NCI-H1436 (cell line): ENCODE measurements around the gene PCP2.

Source experiments
- DNase-seq: peaks from one replicate; lab custom pipeline; 2025; lab: John Stamatoyannopoulos, UW

Gene PCP2

DNA sequence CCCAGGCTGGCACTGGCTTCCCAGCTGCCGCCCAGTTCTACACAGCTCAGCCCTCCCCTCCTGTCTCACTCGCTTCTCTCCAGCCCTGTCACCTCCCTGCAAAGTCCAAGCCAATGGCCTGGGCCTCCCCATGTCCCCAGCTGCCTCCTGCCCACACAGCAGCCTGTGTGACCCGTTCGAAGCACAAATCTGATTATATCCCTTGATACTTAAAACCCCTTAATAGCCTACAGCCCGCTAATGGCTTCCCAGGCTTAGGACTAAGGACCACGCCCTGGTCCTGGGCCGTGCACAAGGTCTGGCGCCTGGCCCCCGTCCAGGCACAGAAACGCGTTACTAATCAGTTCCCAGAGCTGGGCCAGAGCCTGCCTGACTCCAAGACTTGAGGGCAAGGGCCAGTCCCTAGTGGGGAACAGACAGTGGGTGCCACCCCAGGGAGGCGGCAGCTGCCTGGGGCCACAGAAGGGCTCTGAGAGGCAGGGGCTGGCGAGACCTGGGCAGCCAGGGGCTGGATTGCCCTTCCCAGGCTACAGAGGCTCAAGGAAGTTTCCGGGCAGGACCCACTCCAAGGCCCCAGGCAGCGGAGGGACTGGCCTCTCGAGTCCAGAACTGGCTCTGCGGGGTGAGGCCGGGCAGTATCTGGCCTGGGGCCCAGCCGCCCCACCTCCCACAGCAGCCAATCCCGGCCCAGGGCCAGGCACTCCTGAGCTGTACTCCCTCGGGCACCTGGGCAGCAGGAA, 14.6 kb downstream of the PCP2 start:
- no peak for DNase-seq

DNA sequence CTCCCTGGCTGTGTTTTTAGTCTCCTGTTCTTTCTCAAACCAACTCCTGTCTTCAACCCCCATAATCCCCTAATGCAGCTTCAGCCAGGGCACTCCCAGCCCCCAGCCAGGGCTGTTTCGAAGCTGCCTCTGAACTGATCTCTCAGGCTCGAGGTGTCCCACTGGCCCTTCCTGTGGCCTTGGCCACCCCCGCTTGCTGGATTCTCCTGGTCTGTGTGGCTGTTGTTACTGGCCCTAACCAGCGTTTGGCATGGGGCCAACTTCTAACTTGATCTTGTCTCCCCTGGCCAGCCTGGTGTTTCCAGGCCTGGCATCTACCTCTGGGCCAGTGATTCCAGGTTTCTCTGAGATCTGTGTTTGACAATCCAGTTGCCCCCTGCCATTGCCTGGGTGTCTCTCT, 15.2 kb downstream of the PCP2 start:
- no peak for DNase-seq

DNA sequence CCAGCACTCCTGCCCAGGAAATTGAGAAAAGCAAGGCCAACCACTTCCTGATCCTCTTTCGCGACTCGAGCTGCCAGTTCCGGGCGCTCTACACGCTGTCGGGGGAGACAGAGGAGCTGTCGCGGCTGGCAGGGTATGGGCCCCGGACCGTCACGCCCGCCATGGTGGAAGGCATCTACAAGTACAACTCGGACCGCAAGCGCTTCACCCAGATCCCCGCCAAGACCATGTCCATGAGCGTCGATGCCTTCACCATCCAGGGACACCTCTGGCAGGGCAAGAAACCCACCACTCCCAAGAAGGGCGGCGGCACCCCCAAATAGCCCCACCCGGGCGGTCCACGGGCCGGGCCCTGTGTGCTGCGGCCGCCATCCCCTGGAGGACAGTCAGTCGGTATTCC, 15.8 kb downstream of the PCP2 start:
- no peak for DNase-seq

DNA sequence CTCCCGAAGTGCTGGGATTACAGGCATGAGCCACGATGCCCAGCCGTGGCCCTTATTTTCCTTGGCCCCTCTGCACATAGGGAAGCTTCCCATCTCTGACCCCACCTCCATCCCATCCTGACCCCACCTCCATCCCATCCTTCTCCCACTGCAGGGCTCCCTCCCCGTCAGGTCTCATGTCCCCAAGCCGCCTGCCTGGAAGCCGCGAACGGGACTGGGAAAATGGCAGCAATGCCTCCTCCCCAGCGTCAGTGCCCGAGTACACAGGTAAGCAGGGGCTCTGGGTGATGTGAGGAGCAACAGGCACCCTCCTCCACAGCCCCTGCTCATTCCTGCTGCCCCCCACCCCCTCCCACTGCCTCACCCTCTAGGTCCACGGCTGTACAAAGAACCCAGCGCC, 16.3 kb downstream of the PCP2 start:
- no peak for DNase-seq

DNA sequence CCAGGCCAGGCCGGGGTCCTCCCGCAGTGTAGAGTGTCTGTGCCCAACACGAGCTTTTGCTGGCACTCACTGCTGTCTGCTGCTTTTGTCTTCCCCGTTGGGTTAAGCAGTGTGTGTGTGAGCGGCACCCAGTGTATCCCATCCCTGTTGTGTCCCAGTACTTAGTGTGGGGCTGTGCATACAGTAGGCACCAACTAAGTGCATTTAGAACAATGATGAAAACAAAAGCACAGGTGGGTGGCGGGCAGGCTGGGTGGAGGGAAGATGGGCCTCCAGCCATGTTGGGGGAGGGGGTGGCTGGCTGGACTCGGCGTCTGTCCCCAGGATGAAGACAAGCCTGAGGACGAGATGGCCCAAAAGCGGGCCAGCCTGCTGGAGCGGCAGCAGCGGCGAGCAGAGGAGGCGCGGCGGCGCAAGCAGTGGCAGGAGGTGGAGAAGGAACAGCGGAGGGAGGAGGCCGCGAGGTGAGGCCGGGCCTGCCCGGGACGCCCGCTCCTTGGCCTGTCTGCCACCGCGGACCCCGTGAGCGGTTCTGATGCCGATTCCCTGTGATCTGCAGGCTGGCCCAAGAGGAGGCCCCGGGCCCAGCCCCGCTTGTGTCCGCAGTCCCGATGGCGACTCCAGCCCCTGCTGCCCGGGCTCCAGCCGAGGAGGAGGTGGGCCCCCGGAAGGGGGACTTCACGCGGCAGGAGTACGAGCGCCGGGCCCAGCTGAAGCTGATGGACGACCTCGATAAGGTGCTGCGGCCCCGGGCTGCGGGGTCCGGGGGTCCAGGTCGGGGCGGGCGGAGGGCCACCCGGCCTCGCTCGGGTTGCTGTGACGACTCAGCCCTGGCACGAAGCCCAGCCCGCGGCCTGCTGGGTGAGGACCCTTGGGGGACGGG, 18.4 kb downstream of the PCP2 start:
- DNase-seq, result no peak

DNA sequence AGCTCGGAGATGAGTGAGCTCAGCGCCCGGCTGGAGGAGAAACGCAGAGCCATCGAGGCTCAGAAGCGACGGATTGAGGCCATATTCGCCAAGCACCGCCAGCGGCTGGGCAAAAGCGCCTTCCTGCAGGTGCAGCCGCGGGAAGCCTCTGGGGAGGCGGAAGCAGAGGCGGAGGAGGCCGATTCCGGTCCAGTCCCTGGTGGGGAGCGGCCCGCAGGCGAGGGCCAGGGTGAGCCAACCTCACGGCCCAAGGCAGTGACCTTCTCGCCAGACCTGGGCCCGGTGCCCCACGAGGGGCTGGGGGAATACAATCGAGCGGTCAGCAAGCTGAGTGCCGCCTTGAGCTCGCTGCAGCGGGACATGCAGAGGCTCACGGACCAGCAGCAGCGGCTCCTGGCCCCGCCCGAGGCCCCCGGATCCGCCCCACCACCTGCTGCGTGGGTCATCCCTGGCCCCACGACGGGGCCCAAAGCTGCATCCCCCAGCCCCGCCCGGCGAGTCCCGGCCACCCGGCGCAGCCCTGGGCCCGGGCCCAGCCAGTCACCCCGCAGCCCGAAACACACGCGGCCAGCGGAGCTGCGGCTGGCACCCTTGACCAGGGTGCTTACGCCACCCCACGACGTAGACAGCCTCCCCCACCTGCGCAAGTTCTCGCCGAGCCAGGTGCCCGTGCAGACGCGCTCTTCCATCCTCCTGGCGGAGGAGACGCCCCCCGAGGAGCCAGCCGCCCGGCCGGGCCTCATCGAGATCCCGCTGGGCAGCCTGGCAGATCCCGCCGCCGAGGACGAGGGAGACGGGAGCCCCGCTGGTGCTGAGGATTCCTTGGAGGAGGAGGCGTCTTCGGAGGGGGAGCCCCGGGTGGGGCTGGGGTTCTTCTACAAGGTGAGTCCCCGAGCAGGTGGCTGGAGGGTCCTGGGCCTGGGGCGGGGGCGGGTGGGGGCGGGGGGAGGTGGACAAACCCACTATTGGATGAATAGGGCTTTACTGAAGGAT, 20.9 kb downstream of the PCP2 start:
- DNase-seq, result no peak

DNA sequence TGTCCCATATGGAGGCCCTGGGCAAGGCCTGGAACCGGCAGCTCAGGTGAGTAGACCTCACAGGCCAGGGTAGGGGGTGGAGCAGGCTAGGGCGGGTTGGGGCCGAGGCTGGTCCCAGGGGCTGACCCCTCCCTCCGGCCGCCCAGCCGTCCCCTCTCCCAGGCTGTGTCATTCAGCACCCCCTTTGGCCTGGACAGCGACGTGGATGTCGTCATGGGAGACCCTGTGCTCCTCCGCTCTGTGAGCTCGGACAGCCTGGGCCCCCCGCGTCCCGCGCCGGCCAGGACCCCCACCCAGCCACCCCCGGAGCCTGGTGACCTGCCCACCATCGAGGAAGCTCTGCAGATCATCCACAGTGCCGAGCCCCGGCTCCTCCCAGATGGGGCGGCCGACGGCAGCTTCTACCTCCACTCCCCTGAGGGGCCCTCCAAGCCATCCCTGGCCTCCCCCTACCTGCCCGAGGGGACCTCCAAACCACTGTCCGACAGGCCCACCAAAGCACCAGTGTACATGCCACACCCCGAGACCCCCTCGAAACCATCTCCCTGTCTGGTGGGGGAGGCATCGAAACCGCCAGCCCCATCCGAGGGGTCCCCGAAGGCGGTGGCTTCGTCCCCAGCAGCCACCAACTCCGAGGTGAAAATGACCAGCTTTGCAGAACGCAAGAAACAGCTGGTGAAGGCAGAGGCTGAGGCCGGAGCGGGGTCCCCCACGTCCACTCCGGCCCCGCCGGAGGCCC, 21.8 kb downstream of the PCP2 start:
- no peak for DNase-seq

DNA sequence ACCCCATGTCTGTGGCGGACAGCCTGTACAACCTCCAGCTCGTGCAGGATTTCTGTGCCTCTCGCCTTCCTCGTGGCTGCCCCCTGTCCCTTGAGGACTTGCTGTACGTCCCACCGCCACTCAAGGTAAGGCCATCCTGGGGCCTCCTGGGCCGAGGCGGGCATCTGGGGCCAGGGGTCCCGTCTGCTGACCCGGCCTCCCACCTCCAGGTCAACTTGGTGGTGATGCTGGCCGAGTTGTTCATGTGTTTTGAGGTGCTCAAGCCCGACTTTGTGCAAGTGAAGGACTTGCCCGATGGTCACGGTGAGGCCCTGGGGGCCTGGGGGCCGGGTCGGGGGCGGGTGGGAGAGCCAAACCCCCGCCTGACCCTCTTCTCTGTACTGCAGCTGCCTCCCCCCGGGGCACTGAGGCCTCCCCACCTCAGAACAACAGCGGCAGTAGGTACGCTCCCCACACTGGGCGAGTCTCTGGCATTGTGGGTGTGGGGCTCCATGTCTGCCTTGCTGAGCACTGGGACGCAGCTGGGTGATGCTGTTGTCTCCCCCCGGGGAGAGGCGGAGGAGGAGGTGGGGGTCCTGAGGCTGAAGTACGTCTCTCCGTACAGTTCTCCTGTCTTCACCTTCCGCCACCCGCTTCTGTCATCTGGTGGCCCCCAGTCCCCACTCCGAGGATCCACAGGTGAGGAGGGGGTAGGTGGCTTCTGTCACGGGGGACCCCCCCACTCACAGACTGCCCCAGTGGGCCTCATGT, 22.9 kb downstream of the PCP2 start:
- DNase-seq, result no peak

DNA sequence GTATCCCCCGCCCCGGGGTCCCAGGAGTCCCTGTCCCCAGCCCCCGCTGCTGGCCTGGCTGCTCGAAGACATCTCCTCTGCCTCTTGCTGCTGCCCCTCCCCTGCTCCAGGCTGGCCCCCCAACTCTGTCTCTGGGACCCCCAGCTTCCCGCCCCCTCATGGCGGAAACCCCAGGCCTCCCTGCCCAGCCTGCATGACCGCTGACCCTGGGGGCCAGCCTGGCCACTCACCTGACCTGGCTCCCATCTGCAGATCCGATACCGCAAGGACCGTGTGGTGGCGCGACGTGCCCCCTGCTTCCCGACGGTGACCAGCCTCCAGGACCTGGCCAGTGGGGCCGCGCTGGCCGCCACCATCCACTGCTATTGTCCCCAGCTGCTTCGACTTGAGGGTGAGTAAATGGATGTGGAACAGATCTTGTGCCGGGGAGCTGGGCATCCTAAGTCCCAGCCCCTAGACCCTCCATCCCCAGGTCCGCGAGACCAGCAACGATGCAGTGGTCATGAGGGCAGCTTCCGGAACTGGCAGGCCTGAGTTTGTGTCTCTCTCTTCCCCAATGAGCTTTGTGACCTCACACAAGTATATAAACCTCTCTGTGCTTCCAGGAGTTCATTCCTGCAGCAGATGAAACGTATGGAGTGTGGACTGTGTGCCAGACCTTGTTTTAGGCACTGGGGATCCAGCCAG, 25.5 kb downstream of the PCP2 start:
- no peak for DNase-seq

DNA sequence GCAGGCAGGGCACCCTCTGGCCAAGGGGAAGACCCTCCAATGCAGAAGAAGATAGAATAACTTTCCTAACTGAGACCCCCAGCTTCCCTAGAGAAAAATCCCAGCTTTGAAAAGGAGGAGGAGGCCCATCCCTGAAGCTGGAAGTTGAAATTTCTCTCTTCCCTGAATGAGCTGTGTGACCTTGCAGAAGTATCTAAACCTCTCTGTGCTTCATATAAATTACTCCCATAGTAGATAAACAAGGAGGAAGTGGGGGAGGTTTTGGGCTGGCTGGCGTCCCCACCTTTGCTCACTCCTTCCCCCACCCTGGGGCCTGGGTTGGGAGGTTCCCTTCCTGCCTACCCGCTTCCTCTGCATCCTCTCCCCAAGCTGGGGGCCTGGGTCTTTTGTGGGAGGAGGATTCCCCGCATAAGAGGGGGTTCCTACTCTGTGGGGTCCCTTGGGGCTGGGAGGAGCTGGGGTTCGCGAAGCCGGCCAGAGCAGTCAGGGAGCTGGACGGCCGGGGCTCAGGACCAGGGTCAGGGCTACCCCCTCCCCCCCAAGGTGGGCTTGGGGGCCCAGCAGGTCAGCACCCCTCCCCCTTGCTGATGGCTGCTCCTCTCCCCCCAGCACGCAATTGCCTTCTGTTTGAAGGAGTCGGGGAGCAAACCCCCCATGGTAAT, 26.2 kb downstream of the PCP2 start:
- DNase-seq, result no peak

DNA sequence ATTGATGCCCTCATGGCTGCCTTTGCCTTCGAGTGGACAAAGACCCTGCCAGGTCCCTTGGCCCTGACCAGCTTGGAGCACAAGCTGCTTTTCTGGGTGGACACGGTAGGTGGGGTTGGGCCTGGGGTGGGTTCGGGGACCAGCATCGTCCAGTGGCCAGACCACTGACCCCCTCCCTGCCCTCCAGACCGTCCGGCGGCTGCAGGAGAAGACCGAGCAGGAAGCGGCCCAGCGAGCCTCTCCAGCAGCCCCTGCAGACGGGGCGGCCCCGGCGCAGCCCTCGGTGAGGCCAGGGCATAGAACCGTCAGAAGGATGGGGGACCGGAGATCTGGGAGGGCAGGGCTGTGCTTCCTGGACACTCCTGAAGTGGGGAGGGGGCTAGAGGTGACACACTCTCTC, 27.2 kb downstream of the PCP2 start:
- no peak for DNase-seq

DNA sequence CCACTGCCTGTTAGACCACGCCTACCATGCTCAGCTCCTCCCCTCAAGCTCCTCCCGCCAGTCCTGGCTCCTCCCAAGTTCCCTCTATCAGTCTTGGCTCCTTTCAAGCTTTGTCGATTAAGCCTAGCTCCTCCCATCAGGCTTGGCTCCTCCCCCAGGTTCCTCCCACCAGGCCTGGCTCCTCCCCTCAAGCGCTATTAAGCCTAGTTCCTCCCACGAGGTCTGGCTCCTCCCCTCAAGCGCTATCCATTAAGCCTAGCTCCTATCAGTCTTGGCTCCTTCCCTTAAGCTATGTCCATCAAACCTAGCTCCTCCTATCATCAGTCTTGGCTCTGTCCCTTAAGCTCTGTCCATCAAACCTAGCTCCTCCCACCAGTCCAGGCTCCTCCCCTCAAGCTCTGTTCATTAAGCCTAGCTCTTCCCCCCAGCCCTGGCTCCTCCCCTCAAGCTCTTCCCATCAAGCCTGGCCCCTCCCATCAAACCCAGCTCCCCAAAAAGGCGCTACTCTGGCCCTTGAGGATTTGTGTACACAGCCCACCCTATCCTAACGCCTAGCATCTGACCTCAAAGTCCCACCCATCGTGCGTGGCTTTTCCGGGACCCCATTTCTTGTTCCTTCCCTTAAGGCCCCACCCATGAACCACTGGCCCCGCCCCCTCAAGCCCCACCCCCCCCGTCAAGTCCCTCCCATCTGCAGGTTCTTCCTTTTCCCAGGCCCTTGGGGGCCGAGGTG, 27.9 kb downstream of the PCP2 start:
- DNase-seq, result no peak

DNA sequence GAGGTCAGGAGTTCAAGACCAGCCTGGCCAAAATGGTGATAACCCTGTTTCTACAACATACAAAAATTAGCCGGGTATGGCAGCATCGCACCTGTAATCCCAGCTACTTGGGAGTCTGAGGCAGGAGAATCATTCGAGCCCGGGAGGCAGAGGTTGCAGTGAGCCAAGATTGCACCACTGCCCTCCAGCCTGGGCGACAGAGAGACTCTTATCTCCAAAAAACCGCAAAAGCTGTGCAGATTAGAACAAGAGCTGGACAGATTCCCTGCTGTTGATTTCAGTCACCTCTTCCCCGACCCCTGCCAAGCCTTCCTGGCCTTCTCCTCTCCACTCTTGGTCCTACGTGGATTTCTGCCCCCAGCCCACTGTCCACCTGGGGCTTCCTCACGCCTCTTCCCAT, 29.6 kb downstream of the PCP2 start:
- DNase-seq, result no peak

DNA sequence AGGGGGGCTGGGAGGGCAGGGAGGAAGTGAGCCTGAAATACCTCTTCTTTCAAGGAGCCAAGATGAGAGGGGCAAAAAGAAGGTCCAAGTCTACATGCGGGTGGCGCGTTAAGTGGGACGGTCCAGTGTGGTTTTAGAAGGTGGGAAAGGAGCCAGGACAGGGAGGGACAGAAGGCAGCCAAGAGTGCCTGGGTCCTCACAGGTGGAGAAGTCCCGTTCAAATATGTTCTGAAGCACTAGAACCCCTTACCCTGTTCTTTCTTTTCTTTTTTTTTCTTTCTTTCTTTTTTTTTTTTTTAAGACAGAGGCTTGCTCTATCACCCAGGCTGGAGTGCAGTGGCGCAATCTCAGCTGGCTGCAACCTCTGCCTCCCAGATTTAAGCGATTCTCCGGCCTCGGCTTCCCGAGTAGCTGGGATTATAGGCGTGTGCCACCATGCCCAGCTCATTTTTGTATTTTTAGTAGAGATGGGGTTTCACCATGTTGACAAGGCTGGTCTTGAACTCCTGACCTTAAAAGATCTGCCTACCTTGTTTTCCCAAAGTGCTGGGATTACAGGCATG, 30.5 kb downstream of the PCP2 start:
- no peak for DNase-seq

DNA sequence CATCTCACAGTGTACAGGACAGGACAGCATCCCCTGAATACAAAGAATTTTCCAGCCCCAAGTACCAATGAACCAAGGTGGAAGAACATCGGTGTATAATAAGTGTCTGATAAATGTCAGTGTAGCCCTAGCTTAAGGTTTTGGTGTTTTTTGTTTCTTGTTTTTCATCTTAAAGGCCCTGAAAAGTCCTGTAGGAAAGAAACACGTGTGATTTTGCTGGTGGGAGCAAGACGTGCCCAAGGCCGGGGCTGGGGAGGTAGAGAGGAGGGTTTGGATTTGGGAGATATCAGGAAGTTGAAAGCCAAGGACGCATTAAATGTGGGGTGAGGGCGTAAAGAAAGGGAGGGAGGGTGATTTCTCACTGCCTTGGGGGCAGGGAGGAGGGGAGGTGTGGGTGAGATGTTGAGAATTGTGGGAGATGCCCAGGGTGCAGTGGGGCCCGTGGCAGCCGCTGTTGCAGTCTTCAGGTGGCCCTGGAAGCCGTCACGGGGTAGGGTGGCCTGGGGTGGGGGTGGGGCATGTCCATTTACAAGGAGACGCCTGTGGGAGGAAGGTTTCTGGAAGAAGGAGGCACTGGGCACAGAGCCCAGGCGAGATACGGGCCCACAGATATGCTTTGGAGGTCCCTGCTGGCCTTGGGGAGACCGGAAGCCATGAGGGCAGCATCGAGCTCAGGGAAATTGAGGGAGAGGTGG, 31.1 kb downstream of the PCP2 start:
- no peak for DNase-seq

DNA sequence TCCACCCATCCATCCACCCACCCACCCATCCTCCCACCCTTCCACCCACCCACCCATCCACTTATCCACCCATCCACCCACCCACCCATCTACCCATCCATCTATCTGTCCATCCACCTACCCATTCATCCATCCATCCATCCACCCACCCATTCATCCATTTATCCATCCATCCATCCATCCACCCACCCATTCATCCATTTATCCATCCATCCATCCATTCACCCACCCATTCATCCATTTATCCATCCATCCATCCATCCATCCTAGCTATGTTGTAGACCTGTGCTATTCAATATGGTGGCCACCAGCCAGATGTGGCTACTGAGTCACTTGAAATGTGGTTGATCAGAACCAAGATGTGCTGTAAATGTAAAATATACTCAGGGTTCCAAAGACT, 32.8 kb downstream of the PCP2 start:
- DNase-seq, result no peak

DNA sequence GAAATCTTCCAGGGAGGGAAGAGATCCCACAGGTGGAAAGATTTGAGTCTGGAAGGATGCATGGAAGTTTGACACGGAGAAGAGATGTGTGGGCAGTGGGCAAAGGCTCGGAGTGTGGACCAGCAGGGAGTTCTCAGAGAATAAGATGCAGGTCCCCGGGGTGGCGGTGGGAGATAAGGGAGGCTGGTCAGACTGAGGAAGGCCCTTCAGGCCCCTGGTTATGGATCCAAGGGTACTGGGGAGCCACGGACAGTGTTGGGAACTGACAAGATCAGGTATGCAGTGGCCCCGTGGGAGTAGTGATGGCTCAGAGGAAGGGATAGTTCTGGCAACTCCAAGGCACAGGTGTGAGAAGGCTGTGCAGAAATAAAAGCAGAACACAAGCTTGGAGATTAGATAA, 35.3 kb downstream of the PCP2 start:
- DNase-seq, result no peak

DNA sequence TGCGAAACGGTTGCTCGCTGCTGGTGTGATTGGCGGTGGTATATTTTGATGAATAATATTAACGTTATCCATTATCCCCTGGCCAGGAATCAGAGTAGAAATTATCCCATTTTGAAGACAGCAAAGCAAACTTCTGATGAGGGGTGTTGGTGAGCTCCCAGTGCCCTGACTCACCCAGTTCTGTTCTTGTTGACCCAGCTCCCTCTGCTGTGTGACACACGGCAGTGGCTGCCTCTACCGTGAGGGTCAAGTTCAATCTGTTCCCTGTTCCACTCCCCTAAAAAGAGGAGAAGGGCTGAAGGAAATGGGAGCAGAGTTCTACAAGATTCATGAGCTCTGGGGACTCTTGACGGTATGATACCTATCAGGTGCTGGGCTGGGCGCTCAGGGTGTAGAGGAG, 35.8 kb downstream of the PCP2 start:
- no peak for DNase-seq
